Superior temporal gyrus (tissue), 1 donor: ENCODE results near the gene NELL1.

Experiments
- DNase-seq: peaks from one replicate; pipeline ENCODE4 v3.0.0-alpha.2; 2016; ENCODE audit errors: extremely low spot score

NELL1 gene

GRCh38 chr11:20668844-20669819 is at the start of gene NELL1:
Gene NELL1 (plus strand): TSS chr11:20669586.
- DNase-seq: no peak

DNA sequence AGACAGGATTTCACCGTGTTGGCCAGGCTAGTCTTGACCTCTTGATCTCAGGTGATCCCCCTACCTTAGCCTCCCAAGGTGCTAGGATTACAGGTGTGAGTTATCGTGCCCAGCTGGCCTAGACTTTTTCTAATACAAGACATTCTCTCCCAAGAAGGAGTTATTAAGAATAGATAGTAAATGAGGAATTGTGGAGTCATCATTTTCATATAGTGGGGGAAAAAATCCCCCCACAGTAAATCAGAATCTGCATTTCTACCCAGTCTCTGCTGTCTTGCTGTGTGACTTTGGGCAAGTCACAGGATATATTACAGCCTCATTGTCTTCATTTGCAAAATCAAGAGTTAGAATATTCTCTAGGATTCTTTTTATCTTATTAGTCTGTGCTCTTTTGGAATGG is 48.4 kb upstream of the NELL1 start:
- no peak for DNase-seq

GRCh38 chr11:20621679-20622078 is 47.7 kb upstream of the NELL1 start:
- DNase-seq: no peak

- DNase-seq: no peak
Observed at GRCh38 chr11:20623252-20623651, 46.1 kb upstream of the NELL1 start.

GRCh38 chr11:20626279-20626678 is 43.1 kb upstream of the NELL1 start:
- no peak for DNase-seq

DNA sequence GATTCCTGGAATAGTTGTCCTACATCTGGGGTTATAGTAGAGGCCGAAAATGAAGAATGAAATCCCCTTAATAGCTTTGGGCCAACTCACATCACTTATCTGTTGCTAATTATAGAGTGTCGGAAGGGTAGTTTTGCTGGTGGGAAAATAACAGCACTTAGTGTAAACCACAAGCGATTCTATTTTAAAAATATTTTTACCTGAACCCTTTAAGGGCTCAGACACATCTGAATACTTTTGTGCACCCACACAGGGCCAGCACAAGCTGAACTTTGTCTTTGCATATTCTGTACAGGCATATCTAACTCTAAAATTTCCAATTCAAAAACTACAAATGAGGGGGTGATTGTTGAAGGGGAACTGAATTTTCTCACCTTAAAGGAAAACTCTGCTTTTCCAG is 42.4 kb upstream of the NELL1 start:
- no peak for DNase-seq

- no peak for DNase-seq
Observed at GRCh38 chr11:20627701-20628100, 41.7 kb upstream of the NELL1 start.

GRCh38 chr11:20631519-20632168 is 37.7 kb upstream of the NELL1 start:
- no peak for DNase-seq

- no peak for DNase-seq
Observed at GRCh38 chr11:20632169-20632532, 37.2 kb upstream of the NELL1 start.

- DNase-seq: no peak
Observed at GRCh38 chr11:20634044-20634443, 35.3 kb upstream of the NELL1 start.

DNA sequence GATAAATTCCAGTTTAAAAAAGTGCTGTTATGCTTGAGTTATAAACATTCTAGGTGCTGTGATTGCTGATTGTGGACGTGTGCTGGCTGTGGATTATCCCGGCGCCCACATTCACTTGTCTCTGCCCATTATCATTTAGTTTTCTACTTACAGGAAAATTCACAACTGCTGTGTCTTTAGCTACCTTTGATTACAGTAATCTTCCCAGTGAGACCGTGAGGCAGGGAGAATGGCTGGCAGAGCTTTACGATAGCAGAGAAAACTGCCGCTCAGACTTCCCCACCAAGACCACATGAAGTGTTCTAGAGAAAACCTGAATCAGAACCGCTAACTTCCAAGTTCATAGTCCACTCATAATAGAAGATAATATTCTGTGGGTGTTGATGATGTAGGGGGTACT is 34.6 kb upstream of the NELL1 start:
- no peak for DNase-seq

GRCh38 chr11:20638074-20638473 is 31.3 kb upstream of the NELL1 start:
- DNase-seq: no peak

GRCh38 chr11:20639688-20640087 is 29.7 kb upstream of the NELL1 start:
- DNase-seq: no peak

DNA sequence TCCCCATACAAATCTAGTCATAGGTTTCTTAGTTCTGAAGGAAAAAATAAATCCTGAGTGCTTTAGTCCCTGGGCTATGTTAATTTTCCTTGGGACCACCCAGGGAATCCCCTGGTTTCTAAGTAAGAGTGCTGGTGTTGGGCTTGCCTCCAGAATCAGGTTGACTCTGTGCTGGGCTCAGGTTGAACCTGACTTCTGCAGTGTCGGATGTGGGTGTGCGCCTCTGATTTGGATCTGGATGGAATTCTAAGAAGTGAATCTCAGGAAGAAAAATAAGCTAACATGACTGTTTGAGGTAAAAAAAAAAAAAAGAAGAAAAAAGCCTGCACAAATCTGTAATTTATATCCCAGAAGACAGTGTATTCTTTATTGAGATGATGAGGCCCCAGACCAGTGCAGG is 29.0 kb upstream of the NELL1 start:
- DNase-seq: no peak

- no peak for DNase-seq
Observed at GRCh38 chr11:20644360-20644759, 25.0 kb upstream of the NELL1 start.

GRCh38 chr11:20647976-20648565 is 21.3 kb upstream of the NELL1 start:
- peak; percentile 93 for DNase-seq

DNA sequence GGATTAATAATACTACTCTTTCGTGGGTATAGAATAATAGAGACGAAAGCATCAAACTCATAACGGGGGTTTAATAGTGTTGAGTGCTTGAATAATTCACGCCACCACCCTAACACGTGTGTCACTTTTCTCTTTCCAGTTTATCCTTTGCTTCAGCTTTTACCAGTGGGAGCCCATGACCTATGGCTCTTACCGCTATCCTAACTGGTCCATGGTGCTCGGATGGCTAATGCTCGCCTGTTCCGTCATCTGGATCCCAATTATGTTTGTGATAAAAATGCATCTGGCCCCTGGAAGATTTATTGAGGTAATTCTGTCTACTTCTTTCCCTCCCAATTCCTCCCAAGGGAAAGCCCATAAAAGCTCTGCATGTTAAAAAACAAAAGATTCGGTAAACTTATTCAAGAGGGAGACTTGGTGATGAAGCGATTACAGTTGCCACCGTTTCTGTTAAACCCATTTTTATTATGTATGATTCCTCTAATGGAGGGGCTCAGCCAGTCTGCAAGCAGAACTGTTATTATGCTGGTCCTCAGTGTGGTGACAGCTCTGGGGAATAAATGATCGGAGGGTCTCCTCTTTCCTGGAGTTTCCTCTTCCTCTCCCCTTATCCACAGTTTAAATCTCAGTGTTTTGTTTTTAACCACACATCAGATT is 17.1 kb upstream of the NELL1 start:
- no peak for DNase-seq

- DNase-seq: no peak
Observed at GRCh38 chr11:20654038-20654437, 15.3 kb upstream of the NELL1 start.

DNA sequence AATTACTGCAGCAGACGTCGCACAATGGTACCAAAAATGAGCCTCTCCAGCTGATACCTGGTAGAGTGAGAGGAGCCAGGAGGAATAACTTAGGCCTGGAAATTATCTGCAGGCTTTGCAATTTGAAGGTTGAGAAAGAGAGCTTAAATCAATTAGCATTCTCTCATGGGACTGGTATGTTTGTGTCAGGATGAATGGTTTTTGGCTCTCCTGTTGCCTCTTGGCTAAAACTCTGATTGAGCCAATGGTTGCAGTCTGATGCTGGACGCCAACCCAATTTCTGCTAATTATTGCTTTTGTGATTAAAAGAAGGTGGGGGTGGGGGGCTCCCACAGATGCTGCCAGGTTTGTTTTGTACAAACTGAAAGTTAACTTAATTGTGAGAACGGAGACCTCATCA is 12.5 kb upstream of the NELL1 start:
- no peak for DNase-seq

DNA sequence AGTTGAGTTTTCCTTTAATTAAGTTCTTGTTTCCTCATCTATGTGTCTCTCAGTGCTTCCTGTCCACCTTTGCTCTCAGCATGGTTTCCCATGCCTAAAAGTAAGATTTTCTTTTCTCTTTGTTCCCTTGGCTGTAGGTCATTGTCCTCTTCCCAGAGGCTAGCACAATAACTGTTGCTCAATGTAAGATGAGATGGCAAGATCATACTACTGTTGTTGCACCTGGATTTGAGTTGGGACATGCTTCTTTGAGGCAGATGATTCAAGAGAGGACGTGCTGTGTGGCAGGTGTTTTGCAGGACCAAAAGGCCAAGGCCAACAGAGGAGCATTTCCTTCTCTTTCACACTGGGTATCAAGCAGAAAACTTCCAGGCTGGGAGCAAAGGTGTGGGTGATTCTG is 11.3 kb upstream of the NELL1 start:
- DNase-seq: no peak

- DNase-seq: no peak
Observed at GRCh38 chr11:20661445-20661844, 7.9 kb upstream of the NELL1 start.

DNA sequence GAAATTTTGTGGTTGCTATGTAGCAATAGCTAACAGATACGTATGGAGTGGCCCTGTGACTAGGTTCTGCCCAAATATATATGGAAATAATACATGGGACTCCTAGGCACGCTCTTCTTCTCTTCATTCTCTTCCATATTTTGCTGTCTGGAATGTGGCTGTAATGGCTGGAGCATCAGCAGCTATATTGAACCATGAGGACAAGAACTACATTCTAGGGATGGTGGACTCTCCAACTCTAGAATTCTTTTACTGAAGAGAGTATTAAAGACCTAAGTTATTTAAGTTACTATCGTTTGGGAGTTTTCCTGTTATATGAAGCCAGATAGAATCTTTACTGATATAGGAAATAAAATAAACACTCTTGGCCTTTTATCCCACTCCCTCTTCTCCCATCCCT is 7.5 kb upstream of the NELL1 start:
- no peak for DNase-seq
